Memory B cell (primary cell): ENCODE measurements around the gene USP26.
"Not testable (repeated sequence)": the region's sequence is repeated elsewhere in the genome, so short reads cannot be mapped to it uniquely, and the experiment has no call there.

Source experiments
- ATAC-seq: fragments of 150-1000 bp; cut with Tn5 transposase; 2 replicates; pipeline ENCODE4 v1.10.0; 2021; ENCODE audit warnings: low read depth, mild to moderate bottlenecking, moderate library complexity
- DNase-seq, 2 donors: peaks; one replicate each; pipeline ENCODE4 v3.0.0; 2022; ENCODE audit warnings: low spot score in 2 of 2
- H3K27ac Mint-ChIP-seq: one replicate; pipeline ENCODE4 v1.8.0; 2022; ENCODE audit warnings: mild to moderate bottlenecking, moderate library complexity, mixed read lengths
- H3K27me3 Mint-ChIP-seq: one replicate; pipeline ENCODE4 v1.8.0; 2022; ENCODE audit warnings: mixed read lengths
- H3K36me3 Mint-ChIP-seq: one replicate; pipeline ENCODE4 v1.8.0; 2022; ENCODE audit warnings: mild to moderate bottlenecking, mixed read lengths
- H3K4me1 Mint-ChIP-seq: one replicate; pipeline ENCODE4 v1.8.0; 2022; ENCODE audit warnings: mixed read lengths
- H3K4me3 Mint-ChIP-seq: one replicate; pipeline ENCODE4 v1.8.0; 2022; ENCODE audit warnings: mild to moderate bottlenecking, moderate library complexity, mixed read lengths
- H3K9me3 Mint-ChIP-seq: one replicate; pipeline ENCODE4 v1.8.0; 2022; ENCODE audit warnings: mixed read lengths

The USP26 gene, protein sequence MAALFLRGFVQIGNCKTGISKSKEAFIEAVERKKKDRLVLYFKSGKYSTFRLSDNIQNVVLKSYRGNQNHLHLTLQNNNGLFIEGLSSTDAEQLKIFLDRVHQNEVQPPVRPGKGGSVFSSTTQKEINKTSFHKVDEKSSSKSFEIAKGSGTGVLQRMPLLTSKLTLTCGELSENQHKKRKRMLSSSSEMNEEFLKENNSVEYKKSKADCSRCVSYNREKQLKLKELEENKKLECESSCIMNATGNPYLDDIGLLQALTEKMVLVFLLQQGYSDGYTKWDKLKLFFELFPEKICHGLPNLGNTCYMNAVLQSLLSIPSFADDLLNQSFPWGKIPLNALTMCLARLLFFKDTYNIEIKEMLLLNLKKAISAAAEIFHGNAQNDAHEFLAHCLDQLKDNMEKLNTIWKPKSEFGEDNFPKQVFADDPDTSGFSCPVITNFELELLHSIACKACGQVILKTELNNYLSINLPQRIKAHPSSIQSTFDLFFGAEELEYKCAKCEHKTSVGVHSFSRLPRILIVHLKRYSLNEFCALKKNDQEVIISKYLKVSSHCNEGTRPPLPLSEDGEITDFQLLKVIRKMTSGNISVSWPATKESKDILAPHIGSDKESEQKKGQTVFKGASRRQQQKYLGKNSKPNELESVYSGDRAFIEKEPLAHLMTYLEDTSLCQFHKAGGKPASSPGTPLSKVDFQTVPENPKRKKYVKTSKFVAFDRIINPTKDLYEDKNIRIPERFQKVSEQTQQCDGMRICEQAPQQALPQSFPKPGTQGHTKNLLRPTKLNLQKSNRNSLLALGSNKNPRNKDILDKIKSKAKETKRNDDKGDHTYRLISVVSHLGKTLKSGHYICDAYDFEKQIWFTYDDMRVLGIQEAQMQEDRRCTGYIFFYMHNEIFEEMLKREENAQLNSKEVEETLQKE

DNA sequence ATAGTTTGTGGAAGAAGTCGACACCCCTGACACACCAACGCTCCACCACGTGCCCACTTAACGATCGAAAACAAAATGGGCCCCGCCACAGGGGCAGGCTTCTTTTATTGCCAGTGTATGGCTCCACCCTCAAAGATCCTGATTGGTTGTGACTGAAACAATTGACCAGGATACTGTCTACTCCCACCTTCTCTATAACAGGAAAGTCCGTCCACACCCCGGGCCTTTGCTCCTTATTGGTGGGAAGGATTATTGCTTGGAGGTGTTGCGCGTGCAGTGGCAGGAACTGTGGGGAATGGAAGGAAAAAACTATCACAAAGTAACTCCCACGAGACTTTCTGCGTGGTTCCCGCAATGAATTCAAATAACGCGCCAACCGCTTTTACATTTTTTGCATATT, at the start of gene USP26:
Gene USP26 (minus strand): TSS at position 79 of the 400 bp plus-strand sequence. CDS start 68,889 bp downstream, outside the sequence.
- no peaks in the 10 kb centered on the region for H3K27me3 Mint-ChIP-seq
- H3K4me1 Mint-ChIP-seq: no peaks in the 10 kb centered on the region
- H3K4me3 Mint-ChIP-seq: no peak within 1 kb of the TSS
- DNase-seq: no peak
- no peak within 1 kb of the TSS for H3K27ac Mint-ChIP-seq
- no peak for ATAC-seq
- no peaks in the 10 kb centered on the region for H3K9me3 Mint-ChIP-seq
- no peaks in the 10 kb centered on the region for H3K36me3 Mint-ChIP-seq

DNA sequence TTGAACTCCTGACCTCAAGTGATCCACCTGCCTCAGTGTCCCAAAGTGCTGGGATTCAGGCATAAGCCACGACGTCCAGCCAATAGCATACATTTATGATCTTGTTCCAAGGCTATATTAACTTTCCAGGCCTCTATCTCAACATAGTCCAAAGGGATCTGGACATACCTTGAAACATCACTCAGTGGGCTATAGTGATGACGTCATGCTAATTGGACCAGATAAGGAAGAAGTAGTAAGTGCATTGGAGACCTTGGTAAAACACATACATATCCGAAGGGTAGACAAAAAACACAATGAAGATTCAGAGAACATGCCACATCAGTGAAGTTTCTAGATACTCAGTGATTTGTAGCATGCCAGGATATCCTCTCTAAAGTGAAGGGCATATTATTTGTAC, 37.4 kb upstream of the USP26 start:
- no peak overlapping the region for H3K4me3 Mint-ChIP-seq
- no peaks in the 10 kb centered on the region for H3K36me3 Mint-ChIP-seq

DNA sequence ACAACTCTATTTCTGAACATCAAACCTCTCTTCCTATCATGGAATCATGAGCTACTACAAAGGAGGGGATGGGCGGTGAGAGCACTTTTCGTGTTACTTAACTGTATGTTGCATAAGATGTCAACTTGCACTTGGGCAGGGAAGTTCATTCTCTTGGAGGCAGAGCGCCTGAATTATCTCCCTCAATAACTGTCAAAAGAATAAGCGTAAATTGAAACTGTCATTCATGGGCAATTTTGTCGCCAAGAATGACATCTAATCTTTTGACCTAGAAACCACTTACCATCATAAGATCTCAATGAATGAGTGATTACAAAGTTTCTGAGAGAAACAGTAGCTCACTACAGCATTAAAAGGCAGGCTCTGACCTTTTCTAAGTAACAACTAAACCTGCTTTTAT, 23.5 kb upstream of the USP26 start:
- DNase-seq: no peak

More for the DNA sequence above, 37.4 kb upstream of the USP26 start:
- Mint-ChIP-seq H3K9me3 (no peaks in the 10 kb centered on the region), H3K4me1 (no peaks in the 10 kb centered on the region), H3K27ac (no peak overlapping the region), H3K27me3 (no peaks in the 10 kb centered on the region)
- DNase-seq: no peak
- ATAC-seq: no peak

DNA sequence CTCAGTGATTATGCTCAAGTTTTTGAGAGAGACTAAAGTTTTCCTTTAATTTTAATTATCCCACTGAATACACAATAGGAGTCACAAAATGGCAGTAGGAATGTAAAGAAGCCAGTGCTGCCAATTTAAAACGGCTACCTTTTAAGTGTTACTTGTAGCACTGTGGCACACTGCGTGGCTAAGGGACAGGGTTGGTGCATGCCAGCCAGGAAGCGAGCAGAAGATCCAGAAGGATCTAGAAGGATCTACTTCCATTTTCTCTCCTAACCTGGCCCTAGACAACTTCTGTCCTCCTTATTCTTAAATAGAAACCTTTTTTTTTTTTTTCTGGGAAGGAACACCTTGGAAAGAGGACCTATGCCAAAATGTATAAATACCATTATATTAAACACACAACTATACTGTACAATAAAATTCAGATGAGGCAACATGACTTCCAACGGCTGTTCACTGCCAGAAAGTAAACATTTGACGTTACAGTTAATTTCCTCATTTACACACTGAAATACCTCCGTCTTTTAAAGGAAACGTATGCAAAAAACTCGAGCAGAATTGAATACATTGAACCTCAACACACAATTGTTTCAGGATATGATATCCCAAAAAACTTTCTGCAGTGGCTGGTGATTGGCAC, 2.7 kb downstream of the USP26 start:
- ATAC-seq: no peak
- no peaks in the 10 kb centered on the region for H3K9me3 Mint-ChIP-seq
- no peak overlapping the region for H3K4me3 Mint-ChIP-seq
- H3K27ac Mint-ChIP-seq: no peak overlapping the region
- H3K36me3 Mint-ChIP-seq: no peaks in the 10 kb centered on the region
- H3K4me1 Mint-ChIP-seq: no peaks in the 10 kb centered on the region
- no peak for DNase-seq
- no peaks in the 10 kb centered on the region for H3K27me3 Mint-ChIP-seq

More for the DNA sequence above, 23.5 kb upstream of the USP26 start:
- H3K4me3 Mint-ChIP-seq: no peak overlapping the region
- no peaks in the 10 kb centered on the region for H3K27me3 Mint-ChIP-seq
- H3K27ac Mint-ChIP-seq: no peak overlapping the region
- H3K36me3 Mint-ChIP-seq: no peaks in the 10 kb centered on the region
- ATAC-seq: no peak
- H3K4me1 Mint-ChIP-seq: no peaks in the 10 kb centered on the region
- no peaks in the 10 kb centered on the region for H3K9me3 Mint-ChIP-seq

DNA sequence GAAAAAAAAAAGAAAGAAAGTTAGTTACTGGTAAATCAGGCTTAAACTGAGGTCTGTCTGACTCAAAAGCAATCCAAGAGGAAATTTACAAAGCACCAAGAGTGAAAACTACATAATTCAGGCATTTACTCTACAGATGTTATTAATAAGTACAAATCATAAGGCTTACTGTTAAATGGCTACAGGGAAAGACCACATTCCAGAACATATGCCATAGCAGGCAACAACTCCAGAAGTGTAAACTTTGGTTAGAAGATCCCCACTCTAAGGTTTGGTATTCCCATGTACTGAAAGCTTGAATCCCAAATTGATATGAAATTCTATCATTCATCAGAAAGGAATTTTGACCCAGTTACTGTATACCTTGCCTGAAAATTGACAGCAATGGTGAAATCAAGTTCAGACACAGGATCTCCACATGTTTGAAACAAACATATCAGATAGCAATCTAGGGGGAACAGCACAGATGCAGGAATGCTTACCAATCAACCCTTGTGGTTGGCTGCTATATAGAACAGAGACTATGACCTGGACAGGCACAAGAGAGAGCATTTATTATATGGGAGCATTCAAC, 6.6 kb downstream of the USP26 start:
- H3K27ac Mint-ChIP-seq: no peak overlapping the region
- no peaks in the 10 kb centered on the region for H3K4me1 Mint-ChIP-seq
- DNase-seq: no peak
- ATAC-seq: no peak
- no peaks in the 10 kb centered on the region for H3K27me3 Mint-ChIP-seq
- no peaks in the 10 kb centered on the region for H3K36me3 Mint-ChIP-seq
- no peak overlapping the region for H3K4me3 Mint-ChIP-seq
- H3K9me3 Mint-ChIP-seq: no peaks in the 10 kb centered on the region

DNA sequence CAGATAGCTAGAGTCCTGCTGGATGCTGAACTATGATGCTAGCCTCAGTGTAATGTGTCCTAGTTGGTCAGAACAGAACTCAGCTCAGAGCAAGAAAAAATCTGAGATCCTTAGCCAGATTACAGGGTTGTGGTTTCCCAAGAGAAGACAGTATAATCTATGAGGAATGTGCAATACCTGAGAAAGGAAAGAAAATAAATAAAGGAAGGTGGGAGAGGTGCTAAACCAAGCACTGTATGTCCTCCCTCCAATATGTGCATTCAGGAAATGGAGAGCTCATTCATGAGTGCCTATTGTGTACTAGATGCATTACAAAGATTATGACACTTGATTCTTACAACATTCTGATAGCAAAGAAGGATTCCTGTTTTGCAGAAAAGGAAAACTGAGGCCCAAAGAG, 7.5 kb downstream of the USP26 start:
- Mint-ChIP-seq H3K4me1 (no peaks in the 10 kb centered on the region), H3K4me3 (no peak overlapping the region), H3K27me3 (no peaks in the 10 kb centered on the region), H3K9me3 (no peaks in the 10 kb centered on the region), H3K27ac (no peak overlapping the region), H3K36me3 (no peaks in the 10 kb centered on the region)
- DNase-seq (no peak), ATAC-seq (no peak)

DNA sequence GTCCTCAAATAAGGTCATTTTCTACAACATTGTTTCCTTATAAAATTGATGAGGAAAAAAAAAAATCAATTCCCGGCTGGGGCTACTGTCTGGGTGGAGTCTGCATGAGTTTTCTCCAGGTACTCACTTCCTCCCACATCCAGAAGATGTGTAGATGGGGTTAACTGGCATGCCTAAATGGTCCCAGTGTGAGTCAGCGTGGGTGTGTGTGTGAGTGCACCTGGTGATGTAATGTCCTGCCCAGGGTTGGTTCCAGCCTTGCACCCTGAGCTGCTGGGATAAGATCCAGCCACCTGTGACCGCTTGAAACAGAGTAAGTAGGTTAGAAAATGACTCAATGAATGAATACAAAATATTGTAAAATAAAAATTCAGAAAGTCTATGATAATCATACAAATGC, 11.1 kb downstream of the USP26 start:
- H3K9me3 Mint-ChIP-seq: no peaks in the 10 kb centered on the region
- H3K27me3 Mint-ChIP-seq: no peaks in the 10 kb centered on the region
- DNase-seq (no peak), ATAC-seq (no peak)
- H3K27ac Mint-ChIP-seq: no peak overlapping the region
- no peaks in the 10 kb centered on the region for H3K4me1 Mint-ChIP-seq
- no peaks in the 10 kb centered on the region for H3K36me3 Mint-ChIP-seq
- no peak overlapping the region for H3K4me3 Mint-ChIP-seq

DNA sequence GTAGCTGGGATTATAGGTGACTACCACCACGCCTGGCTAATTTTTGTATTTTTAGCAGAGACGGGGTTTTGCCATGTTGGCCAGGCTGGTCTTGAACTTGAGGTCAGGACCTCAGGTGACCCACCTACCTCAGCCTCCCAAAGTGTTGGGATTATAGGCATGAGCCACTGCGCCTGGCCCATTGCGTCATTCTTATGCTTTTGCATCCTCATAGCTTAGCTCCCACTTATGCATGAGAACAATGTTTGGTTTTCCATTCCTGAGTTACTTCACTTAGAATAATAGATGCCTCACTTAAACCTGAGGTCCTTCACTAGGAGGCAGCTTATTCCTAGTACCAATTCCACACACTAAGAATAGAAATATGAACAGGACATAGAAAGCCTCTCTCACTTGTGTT, 11.9 kb downstream of the USP26 start:
- ATAC-seq, H3K27ac Mint-ChIP-seq, DNase-seq, H3K27me3 Mint-ChIP-seq, H3K9me3 Mint-ChIP-seq, H3K4me3 Mint-ChIP-seq, H3K36me3 Mint-ChIP-seq, H3K4me1 Mint-ChIP-seq: not testable (repeated sequence)

DNA sequence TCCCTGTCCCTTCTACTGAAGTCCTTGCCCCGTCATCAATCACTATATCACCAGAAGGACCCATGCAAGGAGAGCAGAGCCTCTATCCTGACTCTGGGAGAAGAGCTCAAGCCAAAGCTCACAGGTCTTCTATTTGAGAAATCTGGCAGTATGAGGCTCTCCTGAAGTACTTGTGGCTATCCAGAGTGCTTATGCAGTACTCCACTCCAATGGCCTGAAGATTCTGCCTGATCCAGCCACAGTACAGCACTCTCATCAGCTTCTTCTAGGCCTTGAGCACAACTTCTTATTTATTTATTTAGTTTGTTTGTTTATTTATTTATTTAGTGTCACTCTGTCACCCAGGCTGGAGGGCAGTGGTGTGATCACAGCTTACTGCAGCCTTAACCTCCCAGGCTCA, 13.0 kb downstream of the USP26 start:
- H3K9me3 Mint-ChIP-seq: no peaks in the 10 kb centered on the region

DNA sequence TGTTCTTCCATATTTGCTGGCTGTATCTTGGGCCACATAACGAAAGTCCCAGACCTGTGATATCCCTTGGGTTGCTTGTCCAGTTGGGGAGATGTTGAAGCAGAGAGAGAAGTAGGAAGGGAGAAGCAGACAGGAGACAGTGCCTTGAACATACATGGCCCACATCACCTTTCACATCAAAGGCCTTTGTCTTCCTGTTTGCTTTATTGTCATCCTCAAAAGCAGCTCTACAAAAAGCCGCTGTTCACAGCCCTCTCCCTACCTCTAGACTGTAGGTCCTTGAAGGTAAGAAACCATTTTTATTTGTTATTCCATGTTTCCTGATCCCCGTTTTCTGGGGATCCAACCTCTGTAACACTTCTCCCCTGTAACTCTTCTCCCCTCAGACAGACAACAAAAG, 14.9 kb downstream of the USP26 start:
- Mint-ChIP-seq H3K27ac (no peak overlapping the region), H3K36me3 (no peaks in the 10 kb centered on the region), H3K9me3 (peaks cover 2% of the 10 kb centered on the region), H3K4me1 (no peaks in the 10 kb centered on the region), H3K4me3 (no peak overlapping the region), H3K27me3 (no peaks in the 10 kb centered on the region)
- ATAC-seq (no peak), DNase-seq (no peak)

More for the DNA sequence above, 13.0 kb downstream of the USP26 start:
- H3K4me1 Mint-ChIP-seq: no peaks in the 10 kb centered on the region
- no peaks in the 10 kb centered on the region for H3K27me3 Mint-ChIP-seq
- no peak for ATAC-seq
- H3K4me3 Mint-ChIP-seq: no peak overlapping the region
- H3K27ac Mint-ChIP-seq: no peak overlapping the region
- no peaks in the 10 kb centered on the region for H3K36me3 Mint-ChIP-seq
- DNase-seq: no peak

DNA sequence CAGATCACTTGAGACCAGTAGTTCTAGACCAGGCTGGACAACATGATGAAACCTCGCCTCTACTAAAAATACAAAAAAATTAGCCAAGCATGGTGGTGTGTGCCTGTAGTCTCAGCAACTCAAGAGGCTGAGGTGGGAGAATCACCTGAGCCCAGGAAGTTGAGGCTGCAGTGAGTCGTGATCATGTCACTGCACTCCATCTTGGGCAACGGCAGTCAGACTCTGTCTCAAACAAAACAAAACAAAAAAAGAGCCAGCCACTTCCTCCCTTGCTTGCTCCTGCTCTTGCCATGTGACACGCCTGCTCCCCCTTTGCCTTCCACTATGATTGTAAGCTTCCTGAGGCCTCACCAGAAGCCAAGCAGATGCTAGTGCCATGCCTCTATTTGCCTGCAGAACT, 19.1 kb downstream of the USP26 start:
- H3K36me3 Mint-ChIP-seq, H3K27ac Mint-ChIP-seq, ATAC-seq, H3K9me3 Mint-ChIP-seq, H3K27me3 Mint-ChIP-seq, DNase-seq, H3K4me3 Mint-ChIP-seq, H3K4me1 Mint-ChIP-seq: not testable (repeated sequence)

DNA sequence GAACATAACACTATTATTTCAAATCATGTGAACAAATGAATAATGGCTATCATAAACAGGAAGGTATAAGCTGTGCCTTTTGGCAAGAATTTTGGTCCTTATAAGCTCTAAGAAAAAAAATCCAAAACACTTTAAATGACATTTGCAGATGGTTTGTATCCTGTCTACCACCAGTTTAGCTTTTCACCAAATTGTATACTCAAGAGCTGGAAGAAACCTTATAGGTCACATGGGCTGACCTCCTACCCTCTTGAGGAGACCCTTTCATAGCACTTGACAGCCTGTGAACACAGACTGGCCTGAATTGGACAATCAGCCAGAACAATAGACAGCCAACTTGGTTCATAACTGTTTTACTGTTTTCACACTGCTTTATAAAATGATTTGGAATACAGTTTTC, 24.3 kb downstream of the USP26 start:
- H3K36me3 Mint-ChIP-seq: no peaks in the 10 kb centered on the region
- no peaks in the 10 kb centered on the region for H3K27me3 Mint-ChIP-seq
- H3K9me3 Mint-ChIP-seq: no peaks in the 10 kb centered on the region
- no peaks in the 10 kb centered on the region for H3K4me1 Mint-ChIP-seq
- ATAC-seq (no peak), DNase-seq (no peak)
- no peak overlapping the region for H3K27ac Mint-ChIP-seq
- no peak overlapping the region for H3K4me3 Mint-ChIP-seq

DNA sequence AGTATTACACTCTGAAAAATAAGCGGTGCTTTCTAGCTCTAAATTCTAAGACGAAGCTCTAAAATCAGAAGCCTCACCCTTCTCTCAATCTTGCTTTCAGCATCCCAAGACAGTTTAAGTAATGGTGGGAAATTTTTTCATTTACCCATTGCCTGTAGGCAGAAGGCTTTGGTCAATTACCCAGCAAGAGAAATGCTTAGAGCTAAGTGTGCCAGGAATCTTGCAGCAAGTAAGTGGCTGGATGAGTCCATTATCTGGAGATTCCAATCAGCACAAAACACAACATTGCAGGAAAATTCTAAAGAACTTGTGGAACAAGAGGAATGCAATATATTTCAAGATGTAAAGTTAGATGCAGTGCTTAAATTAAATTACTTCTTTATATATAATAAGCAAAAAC, 28.4 kb downstream of the USP26 start:
- Mint-ChIP-seq H3K4me3 (no peak overlapping the region), H3K4me1 (no peaks in the 10 kb centered on the region), H3K27me3 (no peaks in the 10 kb centered on the region), H3K9me3 (peaks cover 2% of the 10 kb centered on the region), H3K27ac (no peak overlapping the region), H3K36me3 (no peaks in the 10 kb centered on the region)
- no peak for DNase-seq
- no peak for ATAC-seq

DNA sequence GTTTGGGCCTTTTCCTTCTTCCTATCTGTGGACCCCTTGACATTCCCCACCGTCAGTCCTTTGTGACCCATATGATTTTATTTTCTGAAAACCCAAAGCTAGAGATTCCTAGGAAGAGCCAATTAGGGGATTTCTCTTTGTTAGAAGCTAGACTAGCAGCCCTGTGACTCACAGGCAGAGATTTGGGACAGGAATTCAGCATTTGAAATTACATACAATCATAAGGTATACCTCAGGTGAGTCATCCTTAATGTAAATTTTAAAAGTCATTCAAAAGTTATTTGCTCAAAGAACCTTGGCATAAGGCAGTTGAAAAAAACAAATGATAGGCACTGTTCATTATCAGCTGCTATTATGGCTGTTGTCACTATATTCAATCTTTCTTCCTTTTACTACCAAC, 40.6 kb downstream of the USP26 start:
- H3K27me3 Mint-ChIP-seq: no peaks in the 10 kb centered on the region
- DNase-seq (no peak), ATAC-seq (no peak)

More for the DNA sequence above, 40.6 kb downstream of the USP26 start:
- Mint-ChIP-seq H3K9me3 (peaks cover 4% of the 10 kb centered on the region), H3K27ac (no peak overlapping the region), H3K4me3 (no peak overlapping the region), H3K36me3 (no peaks in the 10 kb centered on the region), H3K4me1 (no peaks in the 10 kb centered on the region)
